T-helper 17 cell (primary cell): Measurements from ENCODE around the gene DOCK3. TPM values are rescaled to one million over a fixed set of nuclear protein-coding genes. Genes with fewer than 3 reads are reported as not detected.
A peak's percentile ranks its signal among the peaks of the same experiment; 100 is the strongest.
"Not testable (repeated sequence)": the region's sequence is repeated elsewhere in the genome, so short reads cannot be mapped to it uniquely, and the experiment has no call there.

Source experiments
- ATAC-seq: fragments of 150-1000 bp; cut with Tn5 transposase; 2 replicates; pipeline ENCODE4 v1.10.0; 2021; ENCODE audit warnings: mild to moderate bottlenecking, moderate library complexity
- DNase-seq, 3 donors: peaks; one replicate each; pipeline versions ENCODE4 v3.0.0 to v3.0.0-alpha.2; 2020 to 2021
- H3K9me3 ChIP-seq: one replicate; pipeline ENCODE4 v1.7.0; 2013; ENCODE audit warnings: low read length, mild to moderate bottlenecking; ENCODE audit not compliant: control insufficient read depth, poor library complexity, severe bottlenecking
- H3K27ac Mint-ChIP-seq: one replicate; pipeline ENCODE4 v1.8.0; 2022; ENCODE audit warnings: mild to moderate bottlenecking, moderate library complexity, mixed read lengths
- H3K27me3 Mint-ChIP-seq: one replicate; pipeline ENCODE4 v1.8.0; 2022; ENCODE audit warnings: mixed read lengths
- H3K36me3 Mint-ChIP-seq: one replicate; pipeline ENCODE4 v1.8.0; 2022; ENCODE audit warnings: low read depth, mixed read lengths
- H3K4me1 Mint-ChIP-seq: one replicate; pipeline ENCODE4 v1.8.0; 2022; ENCODE audit warnings: mild to moderate bottlenecking, mixed read lengths
- H3K4me3 Mint-ChIP-seq: one replicate; pipeline ENCODE4 v1.8.0; 2022; ENCODE audit warnings: mild to moderate bottlenecking, moderate library complexity, mixed read lengths
- total RNA-seq, 4 donors: library from RNA in 2 of 4; stranded (reverse) in 2 of 4; gene quantifications; one replicate each; pipeline ENCODE4 v1.2.3 and lab custom pipeline; 2022 to 2026

DOCK3 gene
- total RNA-seq, 2 donors from 2014 or later: 1.9 to 3.2 TPM

GRCh38 chr3:51307458-51307857 lies 632.7 kb downstream of the DOCK3 start:
- H3K36me3 Mint-ChIP-seq: no peaks in the 10 kb centered on the region
- ATAC-seq: no peak

DNA sequence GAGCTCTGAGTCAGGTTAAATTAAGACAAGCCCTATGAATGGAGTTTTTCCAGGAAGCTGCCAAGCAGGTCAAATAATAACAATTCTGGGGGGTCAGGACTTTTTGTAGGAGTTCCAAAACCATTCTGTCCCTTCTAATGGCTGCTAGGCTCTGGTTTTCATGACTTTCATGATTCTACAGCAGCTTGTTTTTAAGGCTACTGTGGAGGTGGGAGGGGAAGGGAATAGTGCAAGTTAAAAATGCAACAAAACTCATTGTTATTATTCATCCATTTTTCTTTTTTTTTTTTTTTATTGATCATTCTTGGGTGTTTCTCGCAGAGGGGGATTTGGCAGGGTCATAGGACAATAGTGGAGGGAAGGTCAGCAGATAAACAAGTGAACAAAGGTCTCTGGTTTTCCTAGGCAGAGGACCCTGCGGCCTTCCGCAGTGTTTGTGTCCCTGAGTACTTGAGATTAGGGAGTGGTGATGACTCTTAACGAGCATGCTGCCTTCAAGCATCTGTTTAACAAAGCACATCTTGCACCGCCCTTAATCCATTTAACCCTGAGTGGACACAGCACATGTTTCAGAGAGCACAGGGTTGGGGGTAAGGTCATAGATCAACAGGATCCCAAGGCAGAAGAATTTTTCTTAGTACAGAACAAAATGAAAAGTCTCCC lies 633.3 kb downstream of the DOCK3 start:
- H3K27me3 Mint-ChIP-seq, ATAC-seq, H3K4me3 Mint-ChIP-seq, H3K36me3 Mint-ChIP-seq, DNase-seq, H3K4me1 Mint-ChIP-seq, H3K9me3 ChIP-seq, H3K27ac Mint-ChIP-seq: not testable (repeated sequence)

More at GRCh38 chr3:51307458-51307857, 632.7 kb downstream of the DOCK3 start:
- peaks cover 5% of the 10 kb centered on the region for H3K27me3 Mint-ChIP-seq
- DNase-seq: no peak
- H3K27ac Mint-ChIP-seq: no peak overlapping the region
- H3K4me1 Mint-ChIP-seq: peaks cover 4% of the 10 kb centered on the region
- H3K9me3 ChIP-seq: no peaks in the 10 kb centered on the region
- no peak overlapping the region for H3K4me3 Mint-ChIP-seq

DNA sequence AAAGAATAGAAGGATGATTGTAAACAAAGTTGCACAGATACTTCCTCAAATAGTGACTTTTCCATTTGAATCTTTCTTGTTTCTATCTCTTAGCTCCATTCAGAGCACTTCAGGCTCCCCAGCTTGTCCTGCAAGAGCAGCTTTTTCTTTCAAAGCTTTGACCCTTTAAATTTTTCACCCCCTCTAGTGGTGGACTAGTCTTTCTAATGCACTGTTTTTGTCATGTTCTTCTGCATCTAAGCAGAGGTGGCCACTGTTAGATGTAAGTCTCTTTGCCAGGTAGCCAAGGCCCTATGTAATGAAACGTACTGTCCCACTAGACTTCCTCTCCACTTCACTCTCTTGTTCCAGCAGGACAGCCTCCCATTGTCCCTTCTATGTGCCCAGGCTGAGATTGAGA lies 636.3 kb downstream of the DOCK3 start:
- H3K4me1 Mint-ChIP-seq: peaks cover 4% of the 10 kb centered on the region
- H3K36me3 Mint-ChIP-seq: no peaks in the 10 kb centered on the region
- H3K4me3 Mint-ChIP-seq: no peak overlapping the region
- peaks cover 5% of the 10 kb centered on the region for H3K27me3 Mint-ChIP-seq
- peak overlapping the region; percentile 53 for H3K27ac Mint-ChIP-seq
- DNase-seq (no peak), ATAC-seq (peak; percentile 35)
- no peaks in the 10 kb centered on the region for H3K9me3 ChIP-seq

GRCh38 chr3:51328206-51328605 lies 653.5 kb downstream of the DOCK3 start:
- H3K27ac Mint-ChIP-seq: no peak overlapping the region
- H3K4me3 Mint-ChIP-seq: no peak overlapping the region
- H3K36me3 Mint-ChIP-seq: no peaks in the 10 kb centered on the region
- ATAC-seq (no peak), DNase-seq (no peak)
- no peaks in the 10 kb centered on the region for H3K27me3 Mint-ChIP-seq
- H3K4me1 Mint-ChIP-seq: no peaks in the 10 kb centered on the region
- no peaks in the 10 kb centered on the region for H3K9me3 ChIP-seq

- Mint-ChIP-seq H3K27ac (no peak overlapping the region), H3K4me1 (no peaks in the 10 kb centered on the region), H3K4me3 (no peak overlapping the region), H3K27me3 (no peaks in the 10 kb centered on the region), H3K36me3 (no peaks in the 10 kb centered on the region)
- H3K9me3 ChIP-seq: no peaks in the 10 kb centered on the region
- DNase-seq: no peak
- ATAC-seq: no peak
Observed at GRCh38 chr3:51330046-51330445, 655.3 kb downstream of the DOCK3 start.

- no peak for ATAC-seq
- Mint-ChIP-seq H3K36me3 (no peaks in the 10 kb centered on the region), H3K27ac (no peak overlapping the region), H3K4me3 (no peak overlapping the region), H3K27me3 (no peaks in the 10 kb centered on the region), H3K4me1 (no peaks in the 10 kb centered on the region)
- no peak for DNase-seq
- H3K9me3 ChIP-seq: no peaks in the 10 kb centered on the region
Observed at GRCh38 chr3:51332156-51332555, 657.4 kb downstream of the DOCK3 start.

- DNase-seq: no peak
- no peak overlapping the region for H3K27ac Mint-ChIP-seq
- H3K4me1 Mint-ChIP-seq: no peaks in the 10 kb centered on the region
- no peak overlapping the region for H3K4me3 Mint-ChIP-seq
- H3K27me3 Mint-ChIP-seq: no peaks in the 10 kb centered on the region
- H3K36me3 Mint-ChIP-seq: no peaks in the 10 kb centered on the region
- H3K9me3 ChIP-seq: no peaks in the 10 kb centered on the region
- ATAC-seq: no peak
Observed at GRCh38 chr3:51333021-51333420, 658.3 kb downstream of the DOCK3 start.

GRCh38 chr3:51336261-51336660 lies 661.5 kb downstream of the DOCK3 start:
- DNase-seq (no peak), ATAC-seq (no peak)
- Mint-ChIP-seq H3K27me3 (no peaks in the 10 kb centered on the region), H3K4me3 (no peak overlapping the region), H3K36me3 (no peaks in the 10 kb centered on the region), H3K27ac (no peak overlapping the region), H3K4me1 (no peaks in the 10 kb centered on the region)
- H3K9me3 ChIP-seq: no peaks in the 10 kb centered on the region

DNA sequence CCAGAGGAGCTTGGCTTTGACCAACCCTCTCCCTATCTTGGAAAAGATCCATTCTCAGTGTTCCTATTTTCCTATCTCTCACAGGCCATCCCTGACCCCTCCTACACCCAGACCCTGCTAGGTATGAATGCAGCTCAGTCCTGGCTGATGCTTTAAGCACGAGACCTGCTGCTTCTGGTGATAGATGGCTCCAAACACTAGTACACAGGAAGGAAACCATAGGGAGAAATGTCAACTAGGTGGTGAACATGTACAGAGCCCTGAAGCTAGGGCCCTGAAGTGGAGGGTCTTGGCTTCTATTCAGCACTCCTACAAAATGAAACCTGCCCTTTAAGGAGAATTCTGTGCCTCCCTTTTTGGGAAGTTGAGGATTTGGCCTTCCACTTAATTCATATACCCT lies 662.9 kb downstream of the DOCK3 start:
- Mint-ChIP-seq H3K27ac (no peak overlapping the region), H3K27me3 (no peaks in the 10 kb centered on the region), H3K4me1 (no peaks in the 10 kb centered on the region), H3K36me3 (no peaks in the 10 kb centered on the region), H3K4me3 (no peak overlapping the region)
- no peak for ATAC-seq
- H3K9me3 ChIP-seq: no peaks in the 10 kb centered on the region
- DNase-seq: no peak

- Mint-ChIP-seq H3K27me3 (no peaks in the 10 kb centered on the region), H3K27ac (no peak overlapping the region), H3K4me1 (no peaks in the 10 kb centered on the region), H3K4me3 (no peak overlapping the region), H3K36me3 (peaks cover under 1% of the 10 kb centered on the region)
- ATAC-seq (no peak), DNase-seq (no peak)
- H3K9me3 ChIP-seq: no peaks in the 10 kb centered on the region
Observed at GRCh38 chr3:51338632-51339031, 663.9 kb downstream of the DOCK3 start.

DNA sequence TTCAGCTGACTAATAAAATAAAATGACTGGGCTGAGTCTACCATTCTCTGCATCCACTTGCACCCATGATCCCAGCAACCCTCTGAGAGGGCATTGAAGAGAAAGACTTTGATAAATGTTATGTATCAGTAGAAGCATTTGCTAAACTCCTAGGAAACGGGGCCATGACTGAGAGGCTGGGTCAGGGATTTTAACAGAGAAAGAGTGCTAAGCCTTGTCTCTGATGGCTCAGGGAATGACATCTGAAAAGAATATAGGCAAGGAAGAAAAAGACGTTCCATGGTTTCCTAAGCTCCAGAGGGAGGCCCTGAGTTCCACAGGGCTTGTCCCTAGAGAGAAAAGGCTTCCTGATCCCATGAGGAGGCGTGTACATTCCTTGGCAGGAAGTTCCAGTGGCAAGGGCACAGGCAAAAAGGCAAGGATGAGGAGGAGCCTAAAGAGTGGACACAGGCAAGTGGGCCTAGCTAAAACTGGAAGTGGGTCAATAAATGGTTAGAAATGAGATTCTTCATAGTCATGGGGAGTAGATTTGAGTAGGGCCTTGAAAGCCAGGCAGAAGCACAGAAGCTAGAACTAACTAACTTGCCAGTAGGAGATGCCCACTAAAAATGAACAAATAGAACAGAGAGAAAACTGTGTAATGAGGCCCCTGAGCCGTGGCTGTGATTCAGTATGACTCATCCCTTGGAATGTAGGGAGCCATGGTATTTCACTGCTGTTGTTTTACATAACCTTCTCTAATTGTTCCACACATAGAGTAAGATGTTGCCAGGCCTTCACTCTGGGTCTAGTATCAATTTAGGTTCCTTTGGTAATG lies 665.5 kb downstream of the DOCK3 start:
- Mint-ChIP-seq H3K4me1 (no peaks in the 10 kb centered on the region), H3K36me3 (peaks cover 3% of the 10 kb centered on the region), H3K4me3 (no peak overlapping the region), H3K27ac (no peak overlapping the region), H3K27me3 (no peaks in the 10 kb centered on the region)
- DNase-seq (no peak), ATAC-seq (no peak)
- no peaks in the 10 kb centered on the region for H3K9me3 ChIP-seq

GRCh38 chr3:51340989-51341636 lies 666.4 kb downstream of the DOCK3 start:
- no peak for ATAC-seq
- Mint-ChIP-seq H3K4me3 (no peak overlapping the region), H3K4me1 (no peaks in the 10 kb centered on the region), H3K27ac (no peak overlapping the region), H3K36me3 (peaks cover 3% of the 10 kb centered on the region), H3K27me3 (no peaks in the 10 kb centered on the region)
- H3K9me3 ChIP-seq: no peaks in the 10 kb centered on the region
- DNase-seq: no peak

GRCh38 chr3:51343918-51344687 lies 669.4 kb downstream of the DOCK3 start:
- DNase-seq (no peak), ATAC-seq (no peak)
- H3K36me3 Mint-ChIP-seq: peaks cover 3% of the 10 kb centered on the region
- no peaks in the 10 kb centered on the region for H3K9me3 ChIP-seq
- no peaks in the 10 kb centered on the region for H3K27me3 Mint-ChIP-seq
- H3K4me1 Mint-ChIP-seq: no peaks in the 10 kb centered on the region
- no peak overlapping the region for H3K4me3 Mint-ChIP-seq
- H3K27ac Mint-ChIP-seq: no peak overlapping the region
